Lower leg skin (tissue), 4 donors: Measurements from ENCODE around the gene TLR10. TPM values are rescaled to one million over a fixed set of nuclear protein-coding genes. Genes with fewer than 3 reads are reported as not detected.

ENCODE experiments used
- DNase-seq, 2 donors: peaks; one replicate each; pipeline ENCODE4 v3.0.0-alpha.2; 2019; ENCODE audit warnings: low spot score in 2 of 2
- H3K4me3 ChIP-seq: fragments of 200-600 bp; sonication (generic); 2 replicates; pipeline ENCODE4 v1.5.1; 2017; ENCODE audit warnings: mild to moderate bottlenecking, low read depth; ENCODE audit not compliant: poor library complexity, severe bottlenecking
- CTCF ChIP-seq, 3 donors: fragments of 450-650 bp; IDR thresholded peaks; one replicate each; pipeline ENCODE4 v1.5.1; 2016; ENCODE audit warnings: antibody characterized with exemption in 3 of 3, mild to moderate bottlenecking in 3 of 3, moderate library complexity in 2 of 3
- POLR2A ChIP-seq, 2 donors: fragments of 450-650 bp; IDR thresholded peaks; one replicate each; pipeline ENCODE4 v1.6.1; 2016 to 2017; ENCODE audit warnings: antibody characterized with exemption in 2 of 2, mild to moderate bottlenecking in 1 of 2, moderate library complexity in 1 of 2
- WGBS, 2 donors: methylation state at CpG; one replicate each; pipeline ENCODE4 v1.1.5; 2018; 5-methylcytosine and 5-hydroxymethylcytosine counted together
- intact Hi-C: fragments of 100-400 bp; cut with DNase I; formaldehyde crosslinking; loops from one replicate; pipeline ENCODE4 v1.15.0; 2023; ENCODE audit warnings: low total_unique reads
- total RNA-seq, 4 donors: library from RNA; depleted of rRNA; stranded (reverse); fragments of >200 nt; gene quantifications; one replicate each; pipeline ENCODE4 v1.1.0, GENCODE V29; 2016

TLR10 gene
- total RNA-seq, 4 donors from 2014 or later = 0.06 to 1.4 (median 0.21) TPM; not detected in 1

GRCh38 chr4:38785041-38785790, 2.4 kb upstream of the TLR10 start:
- 43 to 53% methylated on average over 6 of the region's 6 CpGs for WGBS, 2 donors
- H3K4me3 ChIP-seq = no peak overlapping the region
- TF ChIP-seq CTCF (IDR thresholded peaks at IDR 0.05) (no peak), POLR2A (IDR thresholded peaks at IDR 0.05) (no peak)
- intact Hi-C loops = no loop called here
- no peak for DNase-seq

- 94 to 97% methylated on average over 4 of the region's 4 CpGs for WGBS, 2 donors
- TF ChIP-seq CTCF (IDR thresholded peaks at IDR 0.05) = no peak
- intact Hi-C loops = no loop called here
- DNase-seq = no peak
- no peak overlapping the region for H3K4me3 ChIP-seq
Measured at GRCh38 chr4:38784141-38784540, 1.4 kb upstream of the TLR10 start.

GRCh38 chr4:38783109-38783460, 295 bp upstream of the TLR10 start:
- DNase-seq = no peak
- no peak overlapping the region for H3K4me3 ChIP-seq
- TF ChIP-seq CTCF (IDR thresholded peaks at IDR 0.05) (no peak), POLR2A (IDR thresholded peaks at IDR 0.05) (no peak)
- intact Hi-C loops = no loop called here
- WGBS, 2 donors = 85 to 87% methylated on average over 8 of the region's 8 CpGs

- no peak overlapping the region for H3K4me3 ChIP-seq
- WGBS, 2 donors = 94 to 95% methylated on average over 4 of the region's 4 CpGs
- intact Hi-C loops = no loop called here
- DNase-seq = no peak
- no peak for TF ChIP-seq CTCF (IDR thresholded peaks at IDR 0.05)
- TF ChIP-seq POLR2A (IDR thresholded peaks at IDR 0.05) = no peak
Measured at GRCh38 chr4:38781854-38782261, 932 bp downstream of the TLR10 start.

DNA sequence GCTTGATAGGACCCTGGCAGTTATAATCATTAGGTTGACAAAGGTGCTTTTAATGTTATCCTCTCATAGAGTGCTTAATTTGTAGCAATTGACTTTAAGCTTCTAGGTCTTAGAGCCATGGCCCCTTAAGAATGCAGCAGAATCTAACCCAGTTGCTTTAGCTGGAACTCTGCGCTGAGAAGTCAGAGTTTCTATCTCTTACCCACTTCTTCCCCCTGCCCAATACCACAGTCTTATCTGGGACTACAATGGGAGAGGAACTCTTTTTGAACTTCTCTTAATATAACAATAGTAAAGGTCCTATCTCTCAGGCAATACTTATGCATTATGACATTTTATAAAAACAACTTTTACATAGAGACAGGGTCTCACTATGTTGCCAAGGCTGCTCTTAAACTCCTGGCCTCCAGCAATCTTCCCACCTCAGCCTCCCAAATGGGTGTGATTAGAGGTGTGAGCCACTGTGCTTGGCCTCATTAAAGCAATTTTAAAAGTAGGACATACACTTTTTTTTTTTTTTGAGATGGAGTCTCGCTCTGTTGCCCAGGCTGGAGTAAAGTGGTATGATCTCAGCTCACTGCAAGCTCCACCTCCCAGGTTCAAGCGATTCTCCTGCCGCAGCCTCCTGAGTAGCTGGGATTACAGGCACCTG, 1.8 kb downstream of the TLR10 start:
- TF ChIP-seq POLR2A (IDR thresholded peaks at IDR 0.05) (no peak), CTCF (IDR thresholded peaks at IDR 0.05) (no peak)
- no peak for DNase-seq
- no peak overlapping the region for H3K4me3 ChIP-seq
- WGBS, 2 donors = 91 to 96% methylated on average over 4 of the region's 4 CpGs
- intact Hi-C loops = no loop called here
